Uterus (tissue), 2 donors: Measurements from ENCODE around the gene TMCO4.

ENCODE experiments used
- CTCF ChIP-seq, 4 experiments: fragments of 200-600 bp in 2 of 4; fragments of 450-650 bp in 2 of 4; sonication (generic) in 2 of 4; IDR thresholded peaks; one replicate each; pipeline ENCODE4 v1.5.1; 2016 to 2019; ENCODE audit warnings: antibody characterized with exemption in 4 of 4, mild to moderate bottlenecking in 2 of 4, moderate library complexity in 1 of 4
- POLR2A ChIP-seq, 2 donors: fragments of 450-650 bp; IDR thresholded peaks; one replicate each; pipeline ENCODE4 v1.6.1; 2016; ENCODE audit warnings: antibody characterized with exemption in 2 of 2, mild to moderate bottlenecking in 1 of 2, moderate library complexity in 1 of 2

GRCh38 chr1:19668888-19669287, 130.8 kb downstream of the TMCO4 start:
- TF ChIP-seq CTCF (IDR thresholded peaks at IDR 0.05) (no peak), POLR2A (IDR thresholded peaks at IDR 0.05) (no peak)
